CD4-positive, alpha-beta T cell (primary cell): ENCODE data around the gene ARL15. TPM values are rescaled to one million over a fixed set of nuclear protein-coding genes. Genes with fewer than 3 reads are reported as not detected.

ENCODE experiments used
- ATAC-seq: fragments of 200-7000 bp; cut with Tn5 transposase; one replicate; pipeline ENCODE4 v1.10.0; 2022; ENCODE audit warnings: mild to moderate bottlenecking; ENCODE audit not compliant: poor library complexity
- CTCF ChIA-PET: fragments of 350-600 bp; sonication (Branson Sonifier 250); formaldehyde crosslinking; loops from one replicate; lab custom pipeline; 2021; ENCODE audit warnings: antibody characterized with exemption, inconsistent platforms; lab: Charles Lee
- POLR2A ChIA-PET: fragments of 350-600 bp; sonication (Branson Sonifier 250); formaldehyde crosslinking; loops from one replicate; lab custom pipeline; 2021; ENCODE audit warnings: antibody characterized with exemption, inconsistent platforms; lab: Charles Lee
- DNase-seq, 14 experiments: peaks; one replicate each; pipeline ENCODE4 v3.0.0-alpha.2; 2013 to 2020; ENCODE audit warnings: mixed read lengths in 2 of 14
- H3K27ac ChIP-seq, 2 donors: one replicate each; pipeline versions ENCODE4 v1.5.1 to v1.7.0; 2013; ENCODE audit warnings: low read length in 2 of 2, low read depth in 1 of 2, mild to moderate bottlenecking in 1 of 2
- H3K27me3 ChIP-seq, 2 experiments: 1 replicate in 1 of 2; 2 replicates in 1 of 2; pipeline versions ENCODE4 v1.6.1 to v1.7.0; 2013; ENCODE audit warnings: low read length in 2 of 2, control low read depth in 1 of 2, mild to moderate bottlenecking in 1 of 2, moderate library complexity in 1 of 2; ENCODE audit not compliant: insufficient read depth in 2 of 2, control insufficient read depth in 1 of 2
- H3K36me3 ChIP-seq: one replicate; pipeline ENCODE4 v1.6.1; 2013; ENCODE audit warnings: low read length, control low read depth; ENCODE audit not compliant: insufficient read depth
- H3K4me1 ChIP-seq: one replicate; pipeline ENCODE4 v1.6.1; 2013; ENCODE audit warnings: low read length, control low read depth; ENCODE audit not compliant: insufficient read depth
- H3K4me3 ChIP-seq: one replicate; pipeline ENCODE4 v1.5.1; 2013; ENCODE audit warnings: mild to moderate bottlenecking, low read length, moderate library complexity
- H3K9me3 ChIP-seq, 2 experiments: 1 replicate in 1 of 2; 2 replicates in 1 of 2; pipeline versions ENCODE4 v1.6.1 to v1.7.0; 2013; ENCODE audit warnings: low read length in 2 of 2, mild to moderate bottlenecking in 2 of 2, control low read depth in 1 of 2, moderate library complexity in 1 of 2; ENCODE audit not compliant: control insufficient read depth in 1 of 2, insufficient read depth in 1 of 2
- H3K27ac Mint-ChIP-seq: one replicate; pipeline ENCODE4 v1.8.0; 2020; ENCODE audit warnings: mixed read lengths
- H3K27me3 Mint-ChIP-seq: one replicate; pipeline ENCODE4 v1.8.0; 2021; ENCODE audit warnings: mixed read lengths
- H3K36me3 Mint-ChIP-seq: one replicate; pipeline ENCODE4 v1.8.0; 2021; ENCODE audit warnings: low read depth, mixed read lengths
- H3K4me1 Mint-ChIP-seq: one replicate; pipeline ENCODE4 v1.8.0; 2021; ENCODE audit warnings: low read depth, mixed read lengths
- H3K4me3 Mint-ChIP-seq: one replicate; pipeline ENCODE4 v1.8.0; 2020; ENCODE audit warnings: mild to moderate bottlenecking, mixed read lengths
- H3K9me3 Mint-ChIP-seq: one replicate; pipeline ENCODE4 v1.8.0; 2020; ENCODE audit warnings: mixed read lengths
- intact Hi-C, 2 experiments: fragments of 100-400 bp; cut with DNase I in 1 of 2; cut with micrococcal nuclease in 1 of 2; formaldehyde crosslinking; loops; one replicate each; pipeline versions ENCODE4 v1.15.1 to v1.9.0; 2023 to 2025; cut with DNase I, micrococcal nuclease
- total RNA-seq, 174 experiments: library from RNA in 2 of 174; stranded (reverse) in 2 of 174; gene quantifications; one replicate each; pipeline ENCODE4 v1.2.3 and lab custom pipeline; 2021 to 2026
- TF ChIP-seq, protein P1 (sequence below): fragments of 200-600 bp; IDR thresholded peaks from one replicate; pipeline ENCODE4 v1.8.0; 2022; ENCODE audit warnings: antibody characterized with exemption, mild to moderate bottlenecking

Gene ARL15
- total RNA-seq, 2 experiments from 2014 or later, result 9.1 to 10.6 TPM

GRCh38 chr5:54001976-54002775 is 308.2 kb downstream of the ARL15 start:
- Histone ChIP-seq H3K27ac (no peak overlapping the region), H3K36me3 (no peaks in the 10 kb centered on the region), H3K4me1 (no peaks in the 10 kb centered on the region), H3K9me3 (no peaks in the 10 kb centered on the region), H3K27me3 (no peaks in the 10 kb centered on the region), H3K4me3 (no peak overlapping the region)
- ChIA-PET POLR2A (no interaction called here), CTCF (no interaction called here)
- Mint-ChIP-seq H3K9me3 (no peaks in the 10 kb centered on the region), H3K4me3 (no peak overlapping the region), H3K4me1 (no peaks in the 10 kb centered on the region), H3K36me3 (no peaks in the 10 kb centered on the region), H3K27ac (no peak overlapping the region), H3K27me3 (no peaks in the 10 kb centered on the region)
- intact Hi-C loops, result no loop called here
- DNase-seq (no peak), ATAC-seq (no peak)
- TF ChIP-seq, protein P1, sequence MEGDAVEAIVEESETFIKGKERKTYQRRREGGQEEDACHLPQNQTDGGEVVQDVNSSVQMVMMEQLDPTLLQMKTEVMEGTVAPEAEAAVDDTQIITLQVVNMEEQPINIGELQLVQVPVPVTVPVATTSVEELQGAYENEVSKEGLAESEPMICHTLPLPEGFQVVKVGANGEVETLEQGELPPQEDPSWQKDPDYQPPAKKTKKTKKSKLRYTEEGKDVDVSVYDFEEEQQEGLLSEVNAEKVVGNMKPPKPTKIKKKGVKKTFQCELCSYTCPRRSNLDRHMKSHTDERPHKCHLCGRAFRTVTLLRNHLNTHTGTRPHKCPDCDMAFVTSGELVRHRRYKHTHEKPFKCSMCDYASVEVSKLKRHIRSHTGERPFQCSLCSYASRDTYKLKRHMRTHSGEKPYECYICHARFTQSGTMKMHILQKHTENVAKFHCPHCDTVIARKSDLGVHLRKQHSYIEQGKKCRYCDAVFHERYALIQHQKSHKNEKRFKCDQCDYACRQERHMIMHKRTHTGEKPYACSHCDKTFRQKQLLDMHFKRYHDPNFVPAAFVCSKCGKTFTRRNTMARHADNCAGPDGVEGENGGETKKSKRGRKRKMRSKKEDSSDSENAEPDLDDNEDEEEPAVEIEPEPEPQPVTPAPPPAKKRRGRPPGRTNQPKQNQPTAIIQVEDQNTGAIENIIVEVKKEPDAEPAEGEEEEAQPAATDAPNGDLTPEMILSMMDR, result no peak

- Mint-ChIP-seq H3K4me3 (no peak overlapping the region), H3K27ac (no peak overlapping the region), H3K27me3 (no peaks in the 10 kb centered on the region), H3K36me3 (peaks cover 4% of the 10 kb centered on the region), H3K4me1 (no peaks in the 10 kb centered on the region), H3K9me3 (no peaks in the 10 kb centered on the region)
- DNase-seq (no peak), ATAC-seq (no peak)
- no peaks in the 10 kb centered on the region for H3K27me3 ChIP-seq
- H3K27ac ChIP-seq, result no peak overlapping the region
- POLR2A ChIA-PET, result interaction anchor here (0.7 kb wide), 1 partner anchor 15 kb away, joined by 4 read pairs; no protein-coding TSS in a partner anchor
- CTCF ChIA-PET, result no interaction called here
- intact Hi-C loops, result no loop called here
- H3K9me3 ChIP-seq, result no peaks in the 10 kb centered on the region
- H3K4me1 ChIP-seq, result no peaks in the 10 kb centered on the region
- H3K36me3 ChIP-seq, result no peaks in the 10 kb centered on the region
- H3K4me3 ChIP-seq, result no peak overlapping the region
- TF ChIP-seq, protein P1, result no peak
Observed at GRCh38 chr5:54000011-54000410, 310.4 kb downstream of the ARL15 start.

GRCh38 chr5:53997736-53998627 is 312.4 kb downstream of the ARL15 start:
- H3K27ac ChIP-seq, result no peak overlapping the region
- ATAC-seq, result no peak
- no peak for DNase-seq
- no peaks in the 10 kb centered on the region for H3K4me1 ChIP-seq
- H3K27me3 Mint-ChIP-seq, result no peaks in the 10 kb centered on the region
- no peaks in the 10 kb centered on the region for H3K9me3 Mint-ChIP-seq
- H3K4me3 Mint-ChIP-seq, result no peak overlapping the region
- no peak overlapping the region for H3K27ac Mint-ChIP-seq
- H3K4me3 ChIP-seq, result no peak overlapping the region
- TF ChIP-seq, protein P1, result no peak
- peaks cover 4% of the 10 kb centered on the region for H3K36me3 Mint-ChIP-seq
- ChIA-PET POLR2A (no interaction called here), CTCF (no interaction called here)
- no peaks in the 10 kb centered on the region for H3K27me3 ChIP-seq
- no peaks in the 10 kb centered on the region for H3K9me3 ChIP-seq
- H3K4me1 Mint-ChIP-seq, result no peaks in the 10 kb centered on the region
- intact Hi-C loops, result no loop called here
- H3K36me3 ChIP-seq, result no peaks in the 10 kb centered on the region
